Upper lobe of left lung (tissue), 6 donors: ENCODE results near the gene SECTM1. TPM values are rescaled to one million over a fixed set of nuclear protein-coding genes. Genes with fewer than 3 reads are reported as not detected.

Experiments used
- ATAC-seq, 2 donors: fragments of 200-7000 bp; cut with Tn5 transposase; one replicate each; pipeline ENCODE4 v1.9.1; 2022; ENCODE audit warnings: mild to moderate bottlenecking in 2 of 2, moderate library complexity in 2 of 2; ENCODE audit not compliant: low FRiP score in 2 of 2
- DNase-seq, 2 donors: peaks; one replicate each; pipeline ENCODE4 v3.0.0-alpha.2; 2019 to 2020
- H3K27ac ChIP-seq, 4 donors: fragments of 200-600 bp; sonication (generic); one replicate each; pipeline ENCODE4 v1.5.1; 2016 to 2019
- H3K27me3 ChIP-seq, 4 donors: fragments of 200-600 bp; sonication (generic); one replicate each; pipeline ENCODE4 v1.5.1; 2017 to 2019
- H3K36me3 ChIP-seq, 4 donors: fragments of 200-600 bp; sonication (generic); one replicate each; pipeline ENCODE4 v1.5.1; 2016 to 2019
- H3K4me1 ChIP-seq, 4 donors: fragments of 200-600 bp; sonication (generic); one replicate each; pipeline ENCODE4 v1.5.1; 2018 to 2019
- H3K4me3 ChIP-seq, 4 donors: fragments of 200-600 bp; sonication (generic); one replicate each; pipeline ENCODE4 v1.5.1; 2017 to 2019; ENCODE audit warnings: mild to moderate bottlenecking in 2 of 4, moderate library complexity in 1 of 4
- H3K9me3 ChIP-seq, 4 donors: fragments of 200-600 bp; sonication (generic); one replicate each; pipeline ENCODE4 v1.5.1; 2018 to 2019
- EP300 ChIP-seq, 4 donors: sonication (generic); formaldehyde crosslinking; IDR thresholded peaks; one replicate each; pipeline ENCODE4 v1.5.1; 2017; ENCODE audit warnings: antibody characterized with exemption in 4 of 4, control low read depth in 2 of 4
- POLR2A ChIP-seq, 4 donors: fragments of 450-650 bp; IDR thresholded peaks; one replicate each; pipeline ENCODE4 v1.5.1; 2016 to 2017; ENCODE audit warnings: antibody characterized with exemption in 4 of 4, mild to moderate bottlenecking in 2 of 4
- POLR2AphosphoS5 ChIP-seq, 2 donors: sonication (generic); formaldehyde crosslinking; IDR thresholded peaks; one replicate each; pipeline ENCODE4 v1.5.1; 2017; ENCODE audit warnings: antibody characterized with exemption in 2 of 2
- WGBS, 2 donors: methylation state at CpG; one replicate each; pipeline ENCODE4 v1.1.5; 2017 to 2018; 5-methylcytosine and 5-hydroxymethylcytosine counted together
- total RNA-seq, 6 donors: library from RNA; depleted of rRNA in 4 of 6; stranded (reverse); fragments of >200 nt in 4 of 6; gene quantifications; one replicate each; pipeline versions ENCODE4 v1.1.0 to v1.2.1, GENCODE V29; 2016 to 2021
- TF ChIP-seq, protein P1 (sequence below), 6 experiments: fragments of 450-650 bp in 4 of 6; fragments of 200-600 bp in 2 of 6; sonication (generic) in 2 of 6; IDR thresholded peaks; one replicate each; pipeline ENCODE4 v1.5.1; 2016 to 2019; ENCODE audit warnings: antibody characterized with exemption in 6 of 6
- donor health status: DM: no; HTN: no; CAD: no; lungs with moderate emphysema.
- donor health status: DM: no; HTN: yes; CAD: no; lungs with severe emphysema.

Gene SECTM1
- total RNA-seq, 6 donors from 2014 or later: 17.8 to 50.4 (median 36.2) TPM

DNA sequence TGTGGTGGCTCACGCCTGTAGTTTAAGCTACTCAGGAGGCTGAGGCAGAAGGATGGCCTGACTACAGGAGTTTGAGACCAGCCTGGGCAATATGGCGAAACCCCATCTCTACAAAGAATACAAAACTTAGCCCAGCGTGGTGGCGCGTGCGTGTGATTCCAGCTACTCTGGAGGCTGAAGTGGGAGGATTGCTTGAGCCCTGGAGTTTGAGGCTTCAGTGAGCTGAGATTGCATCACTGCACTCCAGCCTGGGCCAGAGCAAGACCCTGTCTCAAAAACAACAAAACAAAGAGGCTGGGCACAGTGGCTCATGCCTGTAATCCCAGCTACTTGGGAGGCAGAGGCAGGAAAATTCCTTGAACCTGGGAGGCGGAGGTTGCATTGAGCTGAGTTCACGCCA is 53.0 kb downstream of the SECTM1 start:
- 80 to 96% methylated on average over 8 of the region's 8 CpGs for WGBS, 2 donors
- H3K9me3 ChIP-seq: no peaks in the 10 kb centered on the region
- H3K27ac ChIP-seq: no peak overlapping the region
- no peak overlapping the region for H3K4me3 ChIP-seq
- ATAC-seq: no peak
- H3K36me3 ChIP-seq: no peaks in the 10 kb centered on the region
- H3K4me1 ChIP-seq: peaks cover 7 to 28% (median 12%) of the 10 kb centered on the region in 4 donors
- TF ChIP-seq, protein P1, sequence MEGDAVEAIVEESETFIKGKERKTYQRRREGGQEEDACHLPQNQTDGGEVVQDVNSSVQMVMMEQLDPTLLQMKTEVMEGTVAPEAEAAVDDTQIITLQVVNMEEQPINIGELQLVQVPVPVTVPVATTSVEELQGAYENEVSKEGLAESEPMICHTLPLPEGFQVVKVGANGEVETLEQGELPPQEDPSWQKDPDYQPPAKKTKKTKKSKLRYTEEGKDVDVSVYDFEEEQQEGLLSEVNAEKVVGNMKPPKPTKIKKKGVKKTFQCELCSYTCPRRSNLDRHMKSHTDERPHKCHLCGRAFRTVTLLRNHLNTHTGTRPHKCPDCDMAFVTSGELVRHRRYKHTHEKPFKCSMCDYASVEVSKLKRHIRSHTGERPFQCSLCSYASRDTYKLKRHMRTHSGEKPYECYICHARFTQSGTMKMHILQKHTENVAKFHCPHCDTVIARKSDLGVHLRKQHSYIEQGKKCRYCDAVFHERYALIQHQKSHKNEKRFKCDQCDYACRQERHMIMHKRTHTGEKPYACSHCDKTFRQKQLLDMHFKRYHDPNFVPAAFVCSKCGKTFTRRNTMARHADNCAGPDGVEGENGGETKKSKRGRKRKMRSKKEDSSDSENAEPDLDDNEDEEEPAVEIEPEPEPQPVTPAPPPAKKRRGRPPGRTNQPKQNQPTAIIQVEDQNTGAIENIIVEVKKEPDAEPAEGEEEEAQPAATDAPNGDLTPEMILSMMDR (IDR thresholded peaks at IDR 0.05): no peak
- TF ChIP-seq POLR2AphosphoS5 (IDR thresholded peaks at IDR 0.05) (no peak), EP300 (IDR thresholded peaks at IDR 0.05) (no peak), POLR2A (IDR thresholded peaks at IDR 0.05) (no peak)
- no peak for DNase-seq
- no peaks in the 10 kb centered on the region for H3K27me3 ChIP-seq

DNA sequence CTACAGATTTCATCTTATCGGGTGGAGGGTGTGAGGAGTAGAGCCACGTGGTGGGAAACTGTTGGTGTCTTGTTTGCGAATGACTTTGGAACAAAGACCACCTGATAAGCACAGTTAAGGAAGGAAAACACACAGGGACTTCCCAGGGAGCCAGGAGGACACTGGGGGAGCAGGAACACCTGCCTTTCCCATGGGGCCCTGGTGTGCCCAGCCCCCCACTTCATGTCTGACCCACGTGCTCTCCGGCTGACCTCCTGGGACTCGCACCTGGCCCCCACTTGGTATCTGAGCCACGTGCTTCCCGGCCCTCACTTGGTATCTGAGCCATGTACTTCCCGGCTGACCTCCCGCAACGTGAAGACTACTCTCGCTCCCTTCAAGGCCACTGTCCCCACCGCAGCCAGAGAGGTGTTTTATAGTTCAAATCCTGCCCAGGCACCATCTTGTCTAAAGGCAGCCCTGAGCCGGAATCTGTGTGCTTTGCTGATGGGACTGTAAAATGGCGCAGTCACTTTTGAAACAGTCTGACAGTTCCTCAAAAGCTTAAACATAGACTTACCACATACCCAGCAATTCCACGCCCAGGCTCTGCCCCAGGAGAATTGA is 54.7 kb downstream of the SECTM1 start:
- WGBS, 2 donors: 79 to 81% methylated on average over 16 of the region's 16 CpGs
- H3K4me3 ChIP-seq: no peak overlapping the region
- H3K4me1 ChIP-seq: peaks cover 17 to 39% (median 21%) of the 10 kb centered on the region in 4 donors
- H3K9me3 ChIP-seq: no peaks in the 10 kb centered on the region
- TF ChIP-seq POLR2AphosphoS5 (IDR thresholded peaks at IDR 0.05) (no peak), EP300 (IDR thresholded peaks at IDR 0.05) (no peak), POLR2A (IDR thresholded peaks at IDR 0.05) (no peak)
- TF ChIP-seq, protein P1 (IDR thresholded peaks at IDR 0.05): no peak
- ATAC-seq (peak in 1 of 2 donors; percentile 55), DNase-seq (no peak)
- no peaks in the 10 kb centered on the region for H3K36me3 ChIP-seq
- peak overlapping the region; percentile 50 to 75 (median 70) for H3K27ac ChIP-seq
- H3K27me3 ChIP-seq: no peaks in the 10 kb centered on the region

DNA sequence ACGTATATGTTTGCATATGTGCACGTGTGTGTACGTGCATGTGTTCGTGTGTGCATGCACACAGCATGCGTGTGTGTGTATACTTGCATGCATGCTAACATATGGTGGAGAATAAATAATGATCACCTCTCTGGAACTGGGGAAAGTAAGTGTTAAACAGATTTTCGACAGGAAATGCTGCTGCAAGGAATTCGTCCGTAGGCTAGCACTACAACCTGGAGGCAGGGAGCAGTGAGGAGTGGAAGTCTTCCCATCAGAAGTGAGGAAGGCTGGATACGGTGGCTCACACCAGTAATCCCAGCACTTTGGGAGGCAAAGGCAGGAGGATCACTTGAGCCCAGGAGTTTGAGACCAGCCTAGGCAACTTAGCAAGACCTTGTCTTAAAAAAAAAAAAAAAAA is 55.3 kb downstream of the SECTM1 start:
- no peaks in the 10 kb centered on the region for H3K27me3 ChIP-seq
- H3K9me3 ChIP-seq: no peaks in the 10 kb centered on the region
- DNase-seq (no peak), ATAC-seq (no peak)
- H3K4me3 ChIP-seq: no peak overlapping the region
- peak overlapping the region in 1 of 4 donors; percentile 74 for H3K27ac ChIP-seq
- H3K4me1 ChIP-seq: peaks cover 17 to 41% (median 22%) of the 10 kb centered on the region in 4 donors
- TF ChIP-seq EP300 (IDR thresholded peaks at IDR 0.05) (no peak), POLR2AphosphoS5 (IDR thresholded peaks at IDR 0.05) (no peak), POLR2A (IDR thresholded peaks at IDR 0.05) (no peak)
- TF ChIP-seq, protein P1 (IDR thresholded peaks at IDR 0.05): no peak
- H3K36me3 ChIP-seq: no peaks in the 10 kb centered on the region
- WGBS, 2 donors: 75 to 85% methylated on average over 9 of the region's 9 CpGs

DNA sequence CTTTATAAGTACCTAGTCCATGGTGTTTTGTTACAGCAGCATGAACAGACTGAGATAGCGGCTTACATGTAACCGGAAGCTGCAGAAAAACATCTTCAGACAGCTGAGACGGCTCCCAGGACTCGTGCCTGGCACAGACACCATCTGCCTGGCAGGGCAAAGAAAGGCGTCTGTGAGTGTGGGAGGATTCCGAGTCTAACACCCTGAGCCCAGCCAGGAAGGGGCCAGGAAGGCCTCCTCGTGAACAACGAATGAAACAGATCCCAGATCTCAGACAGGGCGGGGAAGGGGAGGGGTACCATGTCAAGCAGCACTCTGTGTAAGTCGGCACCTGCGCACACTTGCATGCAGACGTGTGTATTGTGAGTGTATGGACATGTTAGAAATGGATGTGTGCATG is 55.7 kb downstream of the SECTM1 start:
- whole genome bisulfite sequencing, 2 donors: 81 to 88% methylated on average over 12 of the region's 12 CpGs
- DNase-seq (no peak), ATAC-seq (no peak)
- Histone ChIP-seq H3K9me3 (no peaks in the 10 kb centered on the region), H3K36me3 (no peaks in the 10 kb centered on the region), H3K4me1 (peaks cover 15 to 37% (median 19%) of the 10 kb centered on the region in 4 donors), H3K27ac (no peak overlapping the region), H3K27me3 (no peaks in the 10 kb centered on the region), H3K4me3 (no peak overlapping the region)
- no peak for TF ChIP-seq POLR2AphosphoS5 (IDR thresholded peaks at IDR 0.05)
- TF ChIP-seq POLR2A (IDR thresholded peaks at IDR 0.05): no peak
- TF ChIP-seq, protein P1 (IDR thresholded peaks at IDR 0.05): no peak
- TF ChIP-seq EP300 (IDR thresholded peaks at IDR 0.05): no peak

DNA sequence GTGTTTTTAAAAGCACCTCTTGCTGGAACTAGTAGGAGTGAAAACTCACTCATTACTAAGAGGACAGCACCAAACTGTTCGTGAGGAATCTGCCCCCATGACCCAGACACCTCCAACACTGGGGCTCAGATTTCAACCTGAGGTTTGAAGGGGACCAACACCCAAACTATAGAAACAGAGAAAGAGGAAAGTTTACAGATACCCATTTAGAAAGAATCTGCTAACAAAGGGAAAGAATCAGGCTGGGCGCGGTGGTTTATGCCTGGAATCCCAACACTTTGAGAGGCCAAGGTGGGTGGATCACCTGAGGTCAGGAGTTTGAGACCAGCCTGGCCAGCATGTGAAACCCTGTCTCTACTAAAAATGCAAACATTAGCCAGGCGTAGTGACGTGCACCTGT is 56.6 kb downstream of the SECTM1 start:
- DNase-seq: no peak

More for the DNA sequence above, 56.6 kb downstream of the SECTM1 start:
- 67 to 82% methylated on average over 5 of the region's 5 CpGs for WGBS, 2 donors
- Histone ChIP-seq H3K27ac (no peak overlapping the region), H3K4me1 (peaks cover 12 to 34% (median 18%) of the 10 kb centered on the region in 4 donors), H3K36me3 (peaks cover 0 to 2% (median under 1%) of the 10 kb centered on the region in 4 donors), H3K9me3 (no peaks in the 10 kb centered on the region), H3K4me3 (no peak overlapping the region), H3K27me3 (no peaks in the 10 kb centered on the region)
- TF ChIP-seq EP300 (IDR thresholded peaks at IDR 0.05) (no peak), POLR2AphosphoS5 (IDR thresholded peaks at IDR 0.05) (no peak), POLR2A (IDR thresholded peaks at IDR 0.05) (no peak)
- TF ChIP-seq, protein P1 (IDR thresholded peaks at IDR 0.05): no peak
- no peak for ATAC-seq
